Activated naive CD4-positive, alpha-beta T cell treated with anti-CD3 and anti-CD28 coated beads, Interleukin-2, amount 50 U/mL, for 72 hours (primary cell): ENCODE results near the gene LRPPRC. TPM values are rescaled to one million over a fixed set of nuclear protein-coding genes. Genes with fewer than 3 reads are reported as not detected.
"Not testable (repeated sequence)": the region's sequence is repeated elsewhere in the genome, so short reads cannot be mapped to it uniquely, and the experiment has no call there.

Source experiments
- ATAC-seq, 2 donors: fragments of 150-1000 bp; cut with Tn5 transposase; 2 replicates each; pipeline ENCODE4 v1.10.0; 2021; ENCODE audit warnings: mild to moderate bottlenecking in 2 of 2, moderate library complexity in 2 of 2
- DNase-seq, 2 donors: peaks; one replicate each; pipeline ENCODE4 v3.0.0; 2021 to 2022; ENCODE audit warnings: low spot score in 2 of 2
- H3K27ac Mint-ChIP-seq, 2 donors: one replicate each; pipeline ENCODE4 v1.8.0; 2022; ENCODE audit warnings: mild to moderate bottlenecking in 2 of 2, mixed read lengths in 2 of 2
- H3K36me3 Mint-ChIP-seq, 2 donors: one replicate each; pipeline ENCODE4 v1.8.0; 2022; ENCODE audit warnings: mixed read lengths in 2 of 2
- H3K9me3 Mint-ChIP-seq, 2 donors: one replicate each; pipeline ENCODE4 v1.8.0; 2022; ENCODE audit warnings: mixed read lengths in 2 of 2
- total RNA-seq, 2 donors: library from RNA; stranded (reverse); gene quantifications; one replicate each; pipeline ENCODE4 v1.2.3, GENCODE V29; 2022

Gene LRPPRC
- total RNA-seq, 2 donors from 2014 or later: 180 to 188 TPM

GRCh38 chr2:43942881-43943280 is 52.9 kb downstream of the LRPPRC start:
- DNase-seq (no peak), ATAC-seq (no peak)
- H3K36me3 Mint-ChIP-seq: peaks cover 0 to 18% of the 10 kb centered on the region in 2 donors
- H3K27ac Mint-ChIP-seq: peak overlapping the region in 1 of 2 donors; percentile 47
- H3K9me3 Mint-ChIP-seq: no peaks in the 10 kb centered on the region

- H3K27ac Mint-ChIP-seq: no peak overlapping the region
- peaks cover 0 to 13% of the 10 kb centered on the region in 2 donors for H3K36me3 Mint-ChIP-seq
- ATAC-seq (no peak), DNase-seq (no peak)
- H3K9me3 Mint-ChIP-seq: no peaks in the 10 kb centered on the region
Observed at GRCh38 chr2:43941966-43942365, 53.8 kb downstream of the LRPPRC start.

GRCh38 chr2:43941359-43941758 is 54.4 kb downstream of the LRPPRC start:
- Mint-ChIP-seq H3K36me3 (peaks cover 0 to 13% of the 10 kb centered on the region in 2 donors), H3K27ac (no peak overlapping the region), H3K9me3 (no peaks in the 10 kb centered on the region)
- ATAC-seq: no peak
- DNase-seq: no peak

- no peak for ATAC-seq
- Mint-ChIP-seq H3K9me3 (no peaks in the 10 kb centered on the region), H3K36me3 (peaks cover 0 to 13% of the 10 kb centered on the region in 2 donors), H3K27ac (peak overlapping the region in 1 of 2 donors; percentile 9)
- DNase-seq: no peak
Observed at GRCh38 chr2:43939695-43940256, 56.0 kb downstream of the LRPPRC start.

- Mint-ChIP-seq H3K27ac (no peak overlapping the region), H3K36me3 (peaks cover 11 to 25% of the 10 kb centered on the region in 2 donors), H3K9me3 (no peaks in the 10 kb centered on the region)
- DNase-seq: no peak
- ATAC-seq: no peak
Observed at GRCh38 chr2:43937269-43937820, 58.4 kb downstream of the LRPPRC start.

- DNase-seq: no peak
- peaks cover 19 to 28% of the 10 kb centered on the region in 2 donors for H3K36me3 Mint-ChIP-seq
- peak; percentile 85 for ATAC-seq
- H3K27ac Mint-ChIP-seq: peak overlapping the region in 1 of 2 donors; percentile 81
- H3K9me3 Mint-ChIP-seq: no peaks in the 10 kb centered on the region
Observed at GRCh38 chr2:43934567-43934966, 61.2 kb downstream of the LRPPRC start.

- no peak for DNase-seq
- ATAC-seq: no peak
- no peaks in the 10 kb centered on the region for H3K9me3 Mint-ChIP-seq
- peaks cover 25 to 39% of the 10 kb centered on the region in 2 donors for H3K36me3 Mint-ChIP-seq
- H3K27ac Mint-ChIP-seq: no peak overlapping the region
Observed at GRCh38 chr2:43931293-43931692, 64.5 kb downstream of the LRPPRC start.

GRCh38 chr2:43927442-43927841 is 68.3 kb downstream of the LRPPRC start:
- DNase-seq: no peak
- peak in 1 of 2 donors; percentile 78 for ATAC-seq
- Mint-ChIP-seq H3K9me3 (no peaks in the 10 kb centered on the region), H3K36me3 (peaks cover 15 to 28% of the 10 kb centered on the region in 2 donors), H3K27ac (no peak overlapping the region)

- H3K27ac Mint-ChIP-seq: no peak overlapping the region
- peaks cover 12 to 21% of the 10 kb centered on the region in 2 donors for H3K36me3 Mint-ChIP-seq
- no peaks in the 10 kb centered on the region for H3K9me3 Mint-ChIP-seq
- ATAC-seq (no peak), DNase-seq (no peak)
Observed at GRCh38 chr2:43925431-43925830, 70.4 kb downstream of the LRPPRC start.

GRCh38 chr2:43924463-43924862 is 71.3 kb downstream of the LRPPRC start:
- DNase-seq: no peak
- no peak overlapping the region for H3K27ac Mint-ChIP-seq
- ATAC-seq: no peak
- H3K36me3 Mint-ChIP-seq: peaks cover 6 to 14% of the 10 kb centered on the region in 2 donors
- no peaks in the 10 kb centered on the region for H3K9me3 Mint-ChIP-seq

- ATAC-seq: peak in 1 of 2 donors; percentile 68
- H3K27ac Mint-ChIP-seq, H3K9me3 Mint-ChIP-seq, DNase-seq: not testable (repeated sequence)
- H3K36me3 Mint-ChIP-seq: peaks cover 4 to 23% of the 10 kb centered on the region in 2 donors
Observed at GRCh38 chr2:43911136-43911790, 84.5 kb downstream of the LRPPRC start.

- Mint-ChIP-seq H3K36me3 (peaks cover 4 to 22% of the 10 kb centered on the region in 2 donors), H3K9me3 (no peaks in the 10 kb centered on the region), H3K27ac (peak overlapping the region in 1 of 2 donors; percentile 46)
- no peak for DNase-seq
- no peak for ATAC-seq
Observed at GRCh38 chr2:43906448-43907109, 89.2 kb downstream of the LRPPRC start.

- no peak for ATAC-seq
- H3K27ac Mint-ChIP-seq: peak overlapping the region in 1 of 2 donors; percentile 14
- DNase-seq: no peak
- H3K9me3 Mint-ChIP-seq: no peaks in the 10 kb centered on the region
- H3K36me3 Mint-ChIP-seq: peaks cover 4 to 22% of the 10 kb centered on the region in 2 donors
Observed at GRCh38 chr2:43905871-43906270, 89.9 kb downstream of the LRPPRC start.

GRCh38 chr2:43905371-43905803 is 90.4 kb downstream of the LRPPRC start:
- DNase-seq (no peak), ATAC-seq (peak; percentile 69 to 86)
- peaks cover 4 to 21% of the 10 kb centered on the region in 2 donors for H3K36me3 Mint-ChIP-seq
- H3K27ac Mint-ChIP-seq: peak overlapping the region in 1 of 2 donors; percentile 14
- no peaks in the 10 kb centered on the region for H3K9me3 Mint-ChIP-seq

- no peaks in the 10 kb centered on the region for H3K9me3 Mint-ChIP-seq
Observed at GRCh38 chr2:43899589-43899988, 96.2 kb downstream of the LRPPRC start.

GRCh38 chr2:43898838-43899346 is 96.9 kb downstream of the LRPPRC start:
- peaks cover 7 to 30% of the 10 kb centered on the region in 2 donors for H3K36me3 Mint-ChIP-seq
- peak overlapping the region in 1 of 2 donors; percentile 27 for H3K27ac Mint-ChIP-seq
- ATAC-seq (no peak), DNase-seq (no peak)
- no peaks in the 10 kb centered on the region for H3K9me3 Mint-ChIP-seq

More at GRCh38 chr2:43899589-43899988, 96.2 kb downstream of the LRPPRC start:
- no peak overlapping the region for H3K27ac Mint-ChIP-seq
- ATAC-seq (no peak), DNase-seq (no peak)
- peaks cover 7 to 29% of the 10 kb centered on the region in 2 donors for H3K36me3 Mint-ChIP-seq
